ENCODE measurements around the gene DPP4.

Gene DPP4

GRCh38 chr2:162067596-162067995 lies 6.4 kb downstream of the DPP4 start:
- ChIA-PET POLR2A (no interaction called here), CTCF (interaction anchor here (2.2 kb wide), 1 partner anchor 12 kb away, joined by 8 read pairs; no protein-coding TSS in a partner anchor)

GRCh38 chr2:162065767-162066166 lies 8.2 kb downstream of the DPP4 start:
- H3K27ac ChIP-seq (ENCODE audit: insufficient read depth in 1 of 2, low read depth in 1 of 2, low read length in 2 of 2, poor library complexity in 1 of 2, severe bottlenecking in 2 of 2): no peak overlapping the region
- H3K9me3 ChIP-seq (ENCODE audit: control extremely low read depth in 1 of 5, control insufficient read depth in 4 of 5, insufficient read depth in 2 of 5, low read depth in 1 of 5, low read length in 4 of 5): no peaks in the 10 kb centered on the region
- no peak overlapping the region for H3K4me3 ChIP-seq (ENCODE audit: control insufficient read depth in 1 of 7, extremely low read depth in 1 of 7, insufficient read depth in 4 of 7, low read depth in 2 of 7, low read length in 6 of 7)
- no peak for DNase-seq
- CTCF ChIA-PET: interaction anchor here (2.2 kb wide), 1 partner anchor 10 kb away, joined by 8 read pairs; no protein-coding TSS in a partner anchor
- no peaks in the 10 kb centered on the region for H3K27me3 ChIP-seq (replicated peaks in 2 of 5; ENCODE audit: control insufficient read depth in 4 of 5, insufficient read depth in 5 of 5, low read length in 4 of 5)
- no peaks in the 10 kb centered on the region for H3K36me3 ChIP-seq (ENCODE audit: control insufficient read depth in 4 of 4, insufficient read depth in 4 of 4, low read length in 3 of 4)
- POLR2A ChIA-PET: interaction anchor here (0.6 kb wide), 1 partner anchor 1629 kb away, joined by 5 read pairs; no protein-coding TSS in a partner anchor
- H3K4me1 ChIP-seq (ENCODE audit: control extremely low read depth in 1 of 4, control insufficient read depth in 4 of 4, insufficient read depth in 4 of 4, low read length in 3 of 4): no peaks in the 10 kb centered on the region

More at GRCh38 chr2:162067596-162067995, 6.4 kb downstream of the DPP4 start:
- Histone ChIP-seq H3K27me3 (replicated peaks in 2 of 5; ENCODE audit: control insufficient read depth in 4 of 5, insufficient read depth in 5 of 5, low read length in 4 of 5) (no peaks in the 10 kb centered on the region), H3K4me3 (ENCODE audit: control insufficient read depth in 1 of 7, extremely low read depth in 1 of 7, insufficient read depth in 4 of 7, low read depth in 2 of 7, low read length in 6 of 7) (no peak overlapping the region), H3K36me3 (ENCODE audit: control insufficient read depth in 4 of 4, insufficient read depth in 4 of 4, low read length in 3 of 4) (no peaks in the 10 kb centered on the region), H3K4me1 (ENCODE audit: control extremely low read depth in 1 of 4, control insufficient read depth in 4 of 4, insufficient read depth in 4 of 4, low read length in 3 of 4) (no peaks in the 10 kb centered on the region), H3K9me3 (ENCODE audit: control extremely low read depth in 1 of 5, control insufficient read depth in 4 of 5, insufficient read depth in 2 of 5, low read depth in 1 of 5, low read length in 4 of 5) (no peaks in the 10 kb centered on the region), H3K27ac (ENCODE audit: insufficient read depth in 1 of 2, low read depth in 1 of 2, low read length in 2 of 2, poor library complexity in 1 of 2, severe bottlenecking in 2 of 2) (no peak overlapping the region)
- WGBS (ENCODE audit: insufficient coverage): no CpG with 5 or more reads among the region's 1 CpG
- no peak for DNase-seq

- H3K36me3 ChIP-seq (ENCODE audit: control insufficient read depth in 4 of 4, insufficient read depth in 4 of 4, low read length in 3 of 4): no peaks in the 10 kb centered on the region
- POLR2A ChIA-PET: no interaction called here
- H3K4me1 ChIP-seq (ENCODE audit: control extremely low read depth in 1 of 4, control insufficient read depth in 4 of 4, insufficient read depth in 4 of 4, low read length in 3 of 4): no peaks in the 10 kb centered on the region
- no peak for DNase-seq
- H3K9me3 ChIP-seq (ENCODE audit: control extremely low read depth in 1 of 5, control insufficient read depth in 4 of 5, insufficient read depth in 2 of 5, low read depth in 1 of 5, low read length in 4 of 5): no peaks in the 10 kb centered on the region
- H3K27me3 ChIP-seq (replicated peaks in 2 of 5; ENCODE audit: control insufficient read depth in 4 of 5, insufficient read depth in 5 of 5, low read length in 4 of 5): no peaks in the 10 kb centered on the region
- no peak overlapping the region for H3K4me3 ChIP-seq (ENCODE audit: control insufficient read depth in 1 of 7, extremely low read depth in 1 of 7, insufficient read depth in 4 of 7, low read depth in 2 of 7, low read length in 6 of 7)
- 100% methylated on average over 1 of the region's 3 CpGs for WGBS (ENCODE audit: insufficient coverage)
- CTCF ChIA-PET: no interaction called here
- H3K27ac ChIP-seq (ENCODE audit: insufficient read depth in 1 of 2, low read depth in 1 of 2, low read length in 2 of 2, poor library complexity in 1 of 2, severe bottlenecking in 2 of 2): no peak overlapping the region
These were observed 10.1 kb downstream of the DPP4 start for GRCh38 chr2:162063899-162064298.

- no peaks in the 10 kb centered on the region for H3K9me3 ChIP-seq (ENCODE audit: control extremely low read depth in 1 of 5, control insufficient read depth in 4 of 5, insufficient read depth in 2 of 5, low read depth in 1 of 5, low read length in 4 of 5)
- H3K36me3 ChIP-seq (ENCODE audit: control insufficient read depth in 4 of 4, insufficient read depth in 4 of 4, low read length in 3 of 4): no peaks in the 10 kb centered on the region
- CTCF ChIA-PET: no interaction called here
- DNase-seq: no peak
- POLR2A ChIA-PET: no interaction called here
- no peaks in the 10 kb centered on the region for H3K27me3 ChIP-seq (replicated peaks in 2 of 5; ENCODE audit: control insufficient read depth in 4 of 5, insufficient read depth in 5 of 5, low read length in 4 of 5)
- H3K4me3 ChIP-seq (ENCODE audit: control insufficient read depth in 1 of 7, extremely low read depth in 1 of 7, insufficient read depth in 4 of 7, low read depth in 2 of 7, low read length in 6 of 7): no peak overlapping the region
- H3K27ac ChIP-seq (ENCODE audit: insufficient read depth in 1 of 2, low read depth in 1 of 2, low read length in 2 of 2, poor library complexity in 1 of 2, severe bottlenecking in 2 of 2): no peak overlapping the region
- H3K4me1 ChIP-seq (ENCODE audit: control extremely low read depth in 1 of 4, control insufficient read depth in 4 of 4, insufficient read depth in 4 of 4, low read length in 3 of 4): no peaks in the 10 kb centered on the region
- WGBS (ENCODE audit: insufficient coverage): 83% methylated on average over 2 of the region's 2 CpGs
These were observed 10.7 kb downstream of the DPP4 start for GRCh38 chr2:162063281-162063680.

GRCh38 chr2:162062559-162062958 lies 11.5 kb downstream of the DPP4 start:
- DNase-seq: no peak
- CTCF ChIA-PET: no interaction called here
- POLR2A ChIA-PET: no interaction called here
- H3K9me3 ChIP-seq (ENCODE audit: control extremely low read depth in 1 of 5, control insufficient read depth in 4 of 5, insufficient read depth in 2 of 5, low read depth in 1 of 5, low read length in 4 of 5): no peaks in the 10 kb centered on the region
- no peak overlapping the region for H3K4me3 ChIP-seq (ENCODE audit: control insufficient read depth in 1 of 7, extremely low read depth in 1 of 7, insufficient read depth in 4 of 7, low read depth in 2 of 7, low read length in 6 of 7)
- 100% methylated on average over 1 of the region's 2 CpGs for WGBS (ENCODE audit: insufficient coverage)
- H3K27me3 ChIP-seq (replicated peaks in 2 of 5; ENCODE audit: control insufficient read depth in 4 of 5, insufficient read depth in 5 of 5, low read length in 4 of 5): no peaks in the 10 kb centered on the region
- H3K4me1 ChIP-seq (ENCODE audit: control extremely low read depth in 1 of 4, control insufficient read depth in 4 of 4, insufficient read depth in 4 of 4, low read length in 3 of 4): no peaks in the 10 kb centered on the region
- H3K36me3 ChIP-seq (ENCODE audit: control insufficient read depth in 4 of 4, insufficient read depth in 4 of 4, low read length in 3 of 4): no peaks in the 10 kb centered on the region
- no peak overlapping the region for H3K27ac ChIP-seq (ENCODE audit: insufficient read depth in 1 of 2, low read depth in 1 of 2, low read length in 2 of 2, poor library complexity in 1 of 2, severe bottlenecking in 2 of 2)

- POLR2A ChIA-PET: no interaction called here
- Histone ChIP-seq H3K27me3 (replicated peaks in 2 of 5; ENCODE audit: control insufficient read depth in 4 of 5, insufficient read depth in 5 of 5, low read length in 4 of 5) (no peaks in the 10 kb centered on the region), H3K9me3 (ENCODE audit: control extremely low read depth in 1 of 5, control insufficient read depth in 4 of 5, insufficient read depth in 2 of 5, low read depth in 1 of 5, low read length in 4 of 5) (peaks cover 0 to 14% (median 0%) of the 10 kb centered on the region in 5 experiments), H3K4me3 (ENCODE audit: control insufficient read depth in 1 of 7, extremely low read depth in 1 of 7, insufficient read depth in 4 of 7, low read depth in 2 of 7, low read length in 6 of 7) (no peak overlapping the region), H3K4me1 (ENCODE audit: control extremely low read depth in 1 of 4, control insufficient read depth in 4 of 4, insufficient read depth in 4 of 4, low read length in 3 of 4) (no peaks in the 10 kb centered on the region), H3K36me3 (ENCODE audit: control insufficient read depth in 4 of 4, insufficient read depth in 4 of 4, low read length in 3 of 4) (no peaks in the 10 kb centered on the region), H3K27ac (ENCODE audit: insufficient read depth in 1 of 2, low read depth in 1 of 2, low read length in 2 of 2, poor library complexity in 1 of 2, severe bottlenecking in 2 of 2) (no peak overlapping the region)
- CTCF ChIA-PET: interaction anchor here (2.1 kb wide), 1 partner anchor 8 kb away, joined by 7 read pairs; no protein-coding TSS in a partner anchor
- no peak for DNase-seq
- WGBS (ENCODE audit: insufficient coverage): 100% methylated on average over 2 of the region's 2 CpGs
These were observed 13.0 kb downstream of the DPP4 start for GRCh38 chr2:162061021-162061420.

GRCh38 chr2:162060532-162060931 lies 13.5 kb downstream of the DPP4 start:
- ChIA-PET POLR2A (no interaction called here), CTCF (interaction anchor here (2.1 kb wide), 1 partner anchor 8 kb away, joined by 7 read pairs; no protein-coding TSS in a partner anchor)
- DNase-seq: no peak
- H3K9me3 ChIP-seq (ENCODE audit: control extremely low read depth in 1 of 5, control insufficient read depth in 4 of 5, insufficient read depth in 2 of 5, low read depth in 1 of 5, low read length in 4 of 5): peaks cover 0 to 14% (median 0%) of the 10 kb centered on the region in 5 experiments
- H3K27me3 ChIP-seq (replicated peaks in 2 of 5; ENCODE audit: control insufficient read depth in 4 of 5, insufficient read depth in 5 of 5, low read length in 4 of 5): no peaks in the 10 kb centered on the region
- WGBS (ENCODE audit: insufficient coverage): 100% methylated on average over 1 of the region's 2 CpGs
- H3K27ac ChIP-seq (ENCODE audit: insufficient read depth in 1 of 2, low read depth in 1 of 2, low read length in 2 of 2, poor library complexity in 1 of 2, severe bottlenecking in 2 of 2): no peak overlapping the region
- H3K36me3 ChIP-seq (ENCODE audit: control insufficient read depth in 4 of 4, insufficient read depth in 4 of 4, low read length in 3 of 4): no peaks in the 10 kb centered on the region
- no peaks in the 10 kb centered on the region for H3K4me1 ChIP-seq (ENCODE audit: control extremely low read depth in 1 of 4, control insufficient read depth in 4 of 4, insufficient read depth in 4 of 4, low read length in 3 of 4)
- no peak overlapping the region for H3K4me3 ChIP-seq (ENCODE audit: control insufficient read depth in 1 of 7, extremely low read depth in 1 of 7, insufficient read depth in 4 of 7, low read depth in 2 of 7, low read length in 6 of 7)
